T-helper 1 cell (primary cell): ENCODE results near the gene IER2.

Source experiments
- DNase-seq, 5 donors: peaks; one replicate each; pipeline ENCODE4 v3.0.0-alpha.2; 2012 to 2020
- total RNA-seq, 4 donors: gene quantifications; one replicate each; lab custom pipeline; 2026; lab: John Stamatoyannopoulos, UW

The IER2 gene
- 784 to 1,119 (median 902) reads per million in 4 donors for total RNA-seq

GRCh38 chr19:13150187-13150930 lies at the start of gene IER2, which contains the start of gene STX10:
IER2 (plus strand) TSS chr19:13150411; CDS start chr19:13153187, 2,776 bp downstream.
STX10 (minus strand) TSS chr19:13150375; CDS start chr19:13150173, 202 bp downstream.
- DNase-seq, result peak; percentile 88 to 95 (median 91)

GRCh38 chr19:13100841-13101589 lies 49.2 kb upstream of the IER2 start:
- DNase-seq, result no peak

- no peak for DNase-seq
These were observed 48.4 kb upstream of the IER2 start for GRCh38 chr19:13101590-13102415.

- DNase-seq, result no peak
These were observed 47.9 kb upstream of the IER2 start for GRCh38 chr19:13102416-13102665.

GRCh38 chr19:13102666-13103580 lies 47.3 kb upstream of the IER2 start, which contains the start of gene LYL1:
LYL1 (minus strand) TSS chr19:13102858; CDS start chr19:13101171, 1,687 bp downstream.
- DNase-seq, result peak in 2 of 5 donors; percentile 34 to 51

- no peak for DNase-seq
These were observed 46.4 kb upstream of the IER2 start for GRCh38 chr19:13103581-13104359.

- peak; percentile 34 to 70 (median 56) for DNase-seq
These were observed 45.8 kb upstream of the IER2 start for GRCh38 chr19:13104360-13104847.

GRCh38 chr19:13104848-13105711 lies 45.1 kb upstream of the IER2 start:
- DNase-seq, result peak in 1 of 5 donors; percentile 62

GRCh38 chr19:13109361-13110098 lies 40.7 kb upstream of the IER2 start:
- no peak for DNase-seq

- no peak for DNase-seq
These were observed 40.1 kb upstream of the IER2 start for GRCh38 chr19:13110099-13110610.

- DNase-seq, result no peak
These were observed 37.7 kb upstream of the IER2 start for GRCh38 chr19:13112555-13112954.

GRCh38 chr19:13115936-13116281 lies 34.3 kb upstream of the IER2 start:
- DNase-seq, result no peak

- peak; percentile 74 to 89 (median 84) for DNase-seq
These were observed 33.7 kb upstream of the IER2 start, which contains the start of gene TRMT1 for GRCh38 chr19:13116282-13117175. TRMT1 (minus strand) TSS chr19:13116740; CDS start chr19:13116399, 341 bp downstream.

- peak in 1 of 5 donors; percentile 41 for DNase-seq
These were observed 32.9 kb upstream of the IER2 start for GRCh38 chr19:13117176-13117771.

GRCh38 chr19:13117772-13118423 lies 32.3 kb upstream of the IER2 start, which contains the start of gene NACC1:
NACC1 (plus strand) TSS chr19:13118264; CDS start chr19:13135208, 16,944 bp downstream.
- DNase-seq, result peak; percentile 73 to 89 (median 82)

- peak in 1 of 5 donors; percentile 30 for DNase-seq
These were observed 31.6 kb upstream of the IER2 start for GRCh38 chr19:13118424-13119193.
